NCI-H446 (cell line): ENCODE results near the gene CKLF.
A peak's percentile ranks its signal among the peaks of the same experiment; 100 is the strongest.
"Not testable (repeated sequence)": the region's sequence is repeated elsewhere in the genome, so short reads cannot be mapped to it uniquely, and the experiment has no call there.

Source experiments
- DNase-seq, 2 experiments: peaks; one replicate each; lab custom pipeline; 2025; lab: John Stamatoyannopoulos, UW

The CKLF gene

DNA sequence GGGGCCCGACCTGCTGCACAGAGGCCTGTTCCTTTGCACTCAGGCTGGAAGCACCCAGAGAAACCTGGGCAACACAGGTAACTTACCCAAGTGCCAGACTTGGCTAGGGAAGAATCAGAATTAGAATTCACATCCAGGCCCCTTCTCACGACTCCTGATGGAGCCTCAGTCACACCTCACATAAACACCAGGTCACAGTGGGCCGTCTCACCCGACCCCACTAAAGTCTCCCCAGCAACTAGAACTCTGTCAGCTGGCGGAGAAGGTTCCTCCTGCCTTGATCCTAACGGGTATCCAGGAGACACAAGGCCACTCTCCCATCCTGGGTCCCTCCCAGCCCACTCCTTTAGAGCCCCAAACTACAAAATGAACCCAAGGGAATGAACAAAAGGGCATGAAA lies 8.8 kb upstream of the CKLF start:
- no peak for DNase-seq

DNA sequence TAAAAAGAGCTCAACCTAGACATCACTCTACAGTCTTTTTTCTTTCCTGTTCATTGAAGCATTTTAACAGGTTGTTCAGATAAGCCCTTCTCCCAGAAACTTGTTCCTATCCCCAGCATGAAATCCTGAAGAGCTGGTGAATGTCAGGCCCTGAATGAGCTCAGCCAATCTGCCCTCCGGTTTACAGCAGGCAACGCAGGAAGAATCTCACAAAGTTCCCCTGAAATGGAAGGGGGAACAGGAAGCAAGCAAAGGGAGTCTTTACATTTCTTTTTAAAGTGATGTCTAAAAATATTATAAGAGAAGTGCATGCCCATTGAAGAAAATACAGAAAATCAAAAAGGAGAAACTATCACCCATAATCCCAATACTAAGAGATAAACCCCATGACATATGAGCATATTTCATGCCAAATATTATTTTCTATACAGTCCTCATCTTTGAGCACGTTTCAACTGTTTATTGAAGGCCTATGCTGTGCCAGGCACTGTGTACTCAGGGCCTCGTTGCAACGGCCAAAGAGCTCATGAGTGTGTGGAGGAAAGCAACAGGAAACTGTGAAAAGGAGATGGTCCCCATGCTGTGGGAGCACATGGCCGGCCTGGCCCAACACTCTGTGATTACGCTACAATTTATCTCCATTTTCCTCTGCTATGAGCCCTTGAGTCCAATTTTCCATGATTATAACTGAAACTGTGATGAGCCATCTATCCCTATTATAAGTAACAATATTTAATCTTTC lies 8.2 kb upstream of the CKLF start:
- no peak for DNase-seq

DNA sequence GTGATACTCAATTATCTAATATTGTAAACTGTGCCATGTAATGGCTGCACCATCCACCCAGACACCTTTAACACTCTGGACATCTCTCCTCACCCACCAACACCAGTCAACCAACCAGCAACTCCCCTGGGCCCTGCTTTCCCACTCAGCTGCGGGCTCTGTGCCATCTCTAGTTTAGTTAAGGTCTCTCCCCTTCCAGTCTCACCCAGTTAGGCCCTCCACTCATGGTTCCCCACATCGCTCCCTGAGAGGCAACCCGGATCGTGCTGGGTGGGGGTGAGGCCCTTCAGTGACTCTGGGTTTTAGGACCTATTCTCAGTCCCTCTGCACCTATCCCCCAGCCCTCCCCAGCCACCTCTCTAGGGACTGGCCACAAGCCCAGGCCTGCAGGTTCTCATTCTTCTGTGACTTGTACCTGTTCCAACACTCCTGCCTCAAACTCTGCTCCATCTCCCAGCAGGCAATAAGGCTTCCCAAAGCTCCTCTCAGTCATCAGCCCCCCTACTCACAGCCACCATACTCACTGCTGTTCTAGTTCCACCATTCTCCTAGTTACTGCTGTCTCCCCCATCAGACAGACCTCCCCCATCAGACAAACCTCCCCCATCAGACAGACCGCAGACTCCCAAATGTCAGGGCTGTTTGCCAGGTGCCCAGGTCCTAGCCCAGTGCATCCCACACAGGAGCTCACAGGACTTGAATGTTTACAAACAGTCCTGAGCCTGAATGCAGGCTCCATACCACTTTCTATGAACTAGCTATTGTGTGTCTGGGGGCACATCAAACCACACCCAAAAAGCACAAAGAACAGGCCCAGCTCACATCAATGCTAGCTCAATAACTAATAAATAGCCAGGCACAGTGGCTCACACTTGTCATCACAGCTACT lies 5.0 kb upstream of the CKLF start:
- no peak for DNase-seq

DNA sequence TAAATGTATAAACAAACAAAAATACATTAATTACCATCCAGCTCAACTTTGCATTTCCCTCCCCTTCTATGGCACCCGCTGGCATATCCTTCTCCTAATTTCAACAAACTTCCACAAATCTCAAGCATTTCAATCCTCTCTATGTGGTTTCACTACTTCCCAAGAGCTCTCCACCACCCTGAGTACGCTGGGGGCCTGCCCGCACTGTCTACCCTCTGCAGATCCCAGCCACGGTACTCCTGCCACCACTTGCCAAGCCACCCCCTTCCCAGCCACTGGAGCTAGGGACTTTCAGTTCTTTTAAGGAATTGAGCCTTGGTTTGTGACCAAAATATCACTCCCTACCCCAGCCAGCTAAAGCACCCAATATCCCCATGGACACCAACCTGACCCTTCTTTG lies 4.3 kb upstream of the CKLF start:
- no peak for DNase-seq

DNA sequence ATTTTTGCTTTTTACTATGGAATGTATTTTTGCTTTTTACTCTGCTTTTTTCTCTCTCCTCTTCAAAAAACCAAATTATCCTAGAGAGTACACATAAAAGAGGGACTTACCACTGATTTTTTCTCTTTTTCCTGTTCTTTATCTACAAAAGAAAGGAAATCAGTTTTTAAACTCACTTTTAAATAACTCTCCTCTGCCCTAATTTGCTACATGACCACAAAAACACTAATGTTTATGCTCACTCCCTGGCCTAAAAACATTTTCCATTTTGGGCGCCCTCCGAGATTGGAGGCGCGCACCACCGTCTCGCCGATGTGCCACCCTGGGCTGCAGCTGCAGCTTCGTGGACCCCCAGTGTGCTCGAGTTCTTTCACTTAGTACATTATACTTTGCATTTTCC lies 3.5 kb upstream of the CKLF start:
- DNase-seq: no peak

DNA sequence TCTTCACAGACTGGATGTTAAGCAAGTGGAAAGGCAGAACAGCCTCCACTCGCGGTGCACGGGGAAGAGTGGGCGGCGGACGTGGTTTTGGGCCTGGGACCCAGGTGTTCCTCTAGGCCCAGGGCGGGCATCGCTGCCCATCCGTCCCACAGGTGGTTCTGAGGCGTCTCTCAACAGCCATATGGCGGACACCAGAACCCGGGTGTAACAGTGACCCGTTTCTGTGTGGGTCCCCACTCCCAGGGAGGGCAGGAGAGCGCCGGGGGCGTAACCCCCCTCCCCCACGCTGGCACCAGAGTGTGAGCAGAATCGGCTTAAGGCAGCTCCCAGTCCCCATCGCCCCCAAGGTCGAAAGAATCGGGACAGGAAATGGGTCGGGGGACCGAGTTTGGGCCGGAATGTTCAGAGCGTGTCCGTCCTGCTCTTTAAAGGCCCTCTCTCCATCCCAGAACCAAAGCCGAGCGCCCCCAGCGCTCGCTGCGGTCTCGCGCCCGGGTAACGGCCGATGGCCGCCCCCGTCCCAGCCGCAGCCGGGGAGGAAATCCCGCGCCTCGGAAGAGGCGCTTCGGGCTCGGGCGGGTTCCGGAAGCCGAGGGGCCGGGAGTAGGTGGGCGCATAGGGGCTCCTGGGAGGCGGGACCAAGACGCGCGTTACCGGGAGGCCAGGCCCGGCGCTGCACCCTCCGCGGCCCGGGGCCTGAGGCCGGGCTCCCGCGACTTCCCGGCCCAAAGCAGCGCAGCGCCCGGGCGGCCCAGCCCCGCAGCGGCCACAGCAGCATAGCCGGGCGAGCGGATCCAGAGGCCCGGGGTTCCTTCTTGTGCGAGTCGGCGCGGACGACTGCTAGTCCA lies 2.9 kb upstream of the CKLF start, which contains the start of gene TK2:
TK2 (minus strand) TSS at position 839 of the 848 bp plus-strand sequence; CDS start at position 778, 61 bp downstream.
- DNase-seq: peak in 1 of 2 experiments; percentile 34

DNA sequence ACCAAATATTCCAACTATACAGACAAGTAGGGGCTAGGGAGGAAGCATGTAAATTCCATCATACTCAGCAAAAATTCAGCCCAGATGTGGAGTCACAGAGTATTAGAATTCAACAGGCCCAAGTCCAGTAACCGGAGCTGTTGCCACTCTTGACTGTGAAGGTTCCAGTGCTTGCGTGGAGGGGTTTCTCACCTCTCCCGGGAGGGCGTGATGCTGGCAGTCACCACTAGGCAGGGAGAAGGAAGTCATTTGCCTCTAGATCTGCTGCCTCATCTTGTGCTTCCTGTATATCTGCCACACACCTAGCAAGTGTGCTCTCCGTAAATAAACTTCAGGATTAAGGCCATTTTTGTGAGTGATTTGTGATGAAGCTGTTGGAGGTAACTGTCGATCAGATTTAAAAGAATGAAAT lies 1.0 kb upstream of the CKLF start:
- DNase-seq: peak in 1 of 2 experiments; percentile 13

DNA sequence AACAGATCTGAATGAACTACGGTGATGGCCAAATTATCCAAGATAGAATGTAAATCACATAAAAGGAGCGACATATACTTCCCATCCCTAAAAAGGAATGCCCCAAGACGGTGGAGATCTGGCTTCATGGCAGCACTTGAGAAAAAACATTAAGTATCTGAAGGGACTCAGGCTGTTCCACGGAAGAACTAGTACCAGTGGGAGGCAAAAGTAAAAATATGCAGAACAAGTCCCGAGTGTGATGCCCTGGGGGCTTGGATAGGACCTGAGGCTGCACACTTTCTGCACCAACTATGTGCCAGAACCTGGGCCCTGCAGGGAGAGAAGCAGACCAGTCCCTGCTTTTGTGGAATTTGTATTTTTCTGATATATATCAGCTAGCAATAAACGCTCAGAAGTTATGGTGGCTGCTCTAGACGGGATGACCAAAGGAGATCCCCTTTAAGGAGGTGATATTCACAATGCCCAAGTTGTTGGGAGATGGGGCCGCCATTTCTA lies 539 bp upstream of the CKLF start:
- DNase-seq: no peak

DNA sequence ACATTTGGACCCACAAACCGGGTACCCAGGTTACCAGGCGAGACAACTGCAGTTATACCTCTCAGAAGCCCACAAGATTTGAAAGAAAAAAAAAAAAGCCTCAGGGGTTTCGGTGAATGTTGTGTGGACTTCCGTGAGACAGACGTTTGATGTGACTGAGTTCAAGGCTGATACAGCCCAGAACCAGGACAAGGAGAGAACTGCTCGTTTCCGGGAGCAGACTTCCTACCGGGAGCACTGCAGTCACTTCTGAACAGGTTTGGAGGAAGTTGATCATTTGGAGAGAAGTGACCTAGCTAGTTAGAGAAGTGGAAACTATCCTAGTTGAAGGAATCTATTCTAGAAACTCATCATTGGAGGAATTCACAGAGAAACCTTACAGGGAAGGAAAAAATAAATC lies 847 bp downstream of the CKLF start:
- DNase-seq: no peak

DNA sequence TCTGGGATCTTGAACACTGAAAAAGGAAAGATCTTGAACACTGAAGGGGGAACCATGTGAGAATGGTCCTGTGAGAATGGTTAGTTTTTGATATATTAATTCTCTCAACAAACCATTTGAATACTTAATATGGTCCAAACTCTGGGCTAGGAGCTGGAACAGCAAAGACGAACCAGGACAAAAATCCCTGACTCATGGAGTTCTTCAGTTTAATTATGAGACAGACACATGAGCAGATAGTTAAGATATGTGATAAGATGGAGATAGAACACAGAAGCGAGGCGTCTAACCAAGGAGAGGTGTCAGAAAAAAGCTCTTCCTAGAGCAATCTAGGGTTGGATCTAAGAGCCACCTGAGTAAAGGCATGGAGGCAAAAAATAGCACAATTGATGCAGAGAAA lies 1.6 kb downstream of the CKLF start:
- DNase-seq: no peak

DNA sequence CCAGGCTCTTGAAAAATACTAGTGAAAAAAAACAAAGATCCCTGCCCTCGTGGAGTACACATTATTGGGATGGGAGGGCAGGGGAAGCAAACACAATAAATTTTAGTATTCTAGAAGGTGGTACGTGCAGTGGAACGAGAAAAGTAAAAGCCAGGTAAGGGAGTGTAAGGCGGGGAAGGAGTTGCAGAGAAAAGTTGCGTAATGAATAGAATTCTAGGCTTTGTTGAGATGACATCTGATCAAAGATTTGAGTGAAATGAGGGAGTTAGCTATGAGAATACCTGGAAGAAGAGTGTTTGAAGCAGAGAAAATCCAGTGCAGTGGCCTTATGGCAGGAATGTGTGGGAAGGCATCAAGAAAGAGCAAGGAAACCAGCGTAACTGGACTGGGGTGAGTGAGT lies 2.1 kb downstream of the CKLF start:
- DNase-seq: no peak

DNA sequence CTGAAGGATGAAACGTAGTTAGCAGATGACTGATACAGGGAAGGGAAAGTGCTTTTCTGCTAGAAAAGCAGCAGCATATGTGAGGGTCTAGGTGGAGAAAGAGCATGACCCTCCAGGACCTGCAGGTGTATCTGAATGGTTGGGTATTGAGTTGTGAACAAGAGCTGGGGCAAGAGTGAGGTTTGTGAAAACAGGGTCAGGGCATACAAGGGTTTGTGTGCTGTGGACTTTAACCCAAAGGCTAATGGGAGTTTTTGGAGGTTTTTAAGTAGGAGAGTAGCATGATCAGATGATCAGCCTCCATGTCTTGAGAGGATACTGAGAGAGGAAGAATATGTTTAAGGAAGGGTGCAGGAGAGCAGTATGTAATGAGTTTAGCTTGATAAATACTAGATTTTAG lies 7.7 kb downstream of the CKLF start:
- no peak for DNase-seq

DNA sequence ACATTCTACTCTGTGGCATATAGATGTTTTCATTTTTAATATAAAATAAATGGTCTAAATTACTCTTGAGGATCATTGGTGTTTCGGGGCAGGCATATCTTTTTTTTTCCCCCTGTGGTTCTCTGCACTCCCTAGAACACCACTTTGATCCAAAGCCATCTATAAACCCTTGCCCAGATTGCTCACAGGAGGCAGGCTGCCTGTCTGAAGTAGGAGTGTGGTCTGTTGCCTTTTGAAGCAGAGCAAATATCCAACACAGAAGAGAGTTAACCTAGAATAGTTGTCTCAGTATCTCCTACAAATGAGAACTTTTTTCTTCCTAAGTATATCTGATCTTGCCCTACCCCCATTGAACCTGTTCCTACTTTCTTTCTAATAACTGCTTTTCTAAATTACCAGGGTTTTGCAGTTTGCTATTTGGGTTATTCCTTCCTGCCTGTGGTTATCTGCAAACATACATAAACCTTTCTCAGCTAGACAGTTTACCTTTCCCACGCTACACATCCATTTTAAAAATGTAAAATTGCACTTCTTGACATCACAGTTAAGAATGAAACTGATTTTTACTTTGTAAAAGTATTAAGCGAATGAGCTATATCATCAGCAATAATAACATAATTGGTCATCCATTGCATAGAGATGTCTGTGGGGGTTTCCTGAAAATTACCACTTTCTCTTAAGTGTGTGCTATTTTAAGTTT lies 9.2 kb downstream of the CKLF start:
- DNase-seq: no peak

DNA sequence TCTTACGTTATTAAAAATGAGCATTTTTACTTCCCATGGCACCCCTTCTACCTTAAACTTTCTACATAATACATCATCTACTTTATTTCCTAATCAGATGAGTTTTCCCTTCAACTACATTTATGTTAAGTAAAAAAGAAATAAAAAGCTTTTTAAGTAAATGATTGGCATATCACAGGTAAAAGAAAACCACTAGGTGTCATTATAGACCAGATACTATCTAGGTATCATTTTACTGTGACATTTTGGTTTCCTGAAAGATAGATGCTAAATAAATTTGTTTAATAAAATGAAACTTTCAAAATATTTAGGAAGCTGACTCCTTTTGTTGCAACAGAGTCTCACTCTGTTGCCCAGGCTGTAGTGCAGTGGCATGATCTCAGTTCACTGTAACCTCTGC lies 10.0 kb downstream of the CKLF start:
- no peak for DNase-seq

DNA sequence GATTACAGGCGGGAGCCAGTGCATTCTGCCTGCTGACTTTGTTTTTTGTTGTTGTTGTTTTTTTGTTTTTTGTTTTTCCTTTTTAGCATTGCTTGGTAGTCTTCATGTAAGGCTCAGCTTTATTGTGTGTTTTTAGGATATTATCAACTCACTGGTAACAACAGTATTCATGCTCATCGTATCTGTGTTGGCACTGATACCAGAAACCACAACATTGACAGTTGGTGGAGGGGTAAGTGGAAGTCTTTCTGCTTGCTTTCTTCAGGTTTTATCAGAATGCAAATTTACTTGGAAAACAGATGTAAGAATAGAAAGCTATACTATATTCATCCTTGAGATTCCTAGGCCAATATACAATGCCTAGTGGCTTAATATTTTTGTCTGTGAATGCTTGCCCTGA lies 10.6 kb downstream of the CKLF start:
- no peak for DNase-seq

DNA sequence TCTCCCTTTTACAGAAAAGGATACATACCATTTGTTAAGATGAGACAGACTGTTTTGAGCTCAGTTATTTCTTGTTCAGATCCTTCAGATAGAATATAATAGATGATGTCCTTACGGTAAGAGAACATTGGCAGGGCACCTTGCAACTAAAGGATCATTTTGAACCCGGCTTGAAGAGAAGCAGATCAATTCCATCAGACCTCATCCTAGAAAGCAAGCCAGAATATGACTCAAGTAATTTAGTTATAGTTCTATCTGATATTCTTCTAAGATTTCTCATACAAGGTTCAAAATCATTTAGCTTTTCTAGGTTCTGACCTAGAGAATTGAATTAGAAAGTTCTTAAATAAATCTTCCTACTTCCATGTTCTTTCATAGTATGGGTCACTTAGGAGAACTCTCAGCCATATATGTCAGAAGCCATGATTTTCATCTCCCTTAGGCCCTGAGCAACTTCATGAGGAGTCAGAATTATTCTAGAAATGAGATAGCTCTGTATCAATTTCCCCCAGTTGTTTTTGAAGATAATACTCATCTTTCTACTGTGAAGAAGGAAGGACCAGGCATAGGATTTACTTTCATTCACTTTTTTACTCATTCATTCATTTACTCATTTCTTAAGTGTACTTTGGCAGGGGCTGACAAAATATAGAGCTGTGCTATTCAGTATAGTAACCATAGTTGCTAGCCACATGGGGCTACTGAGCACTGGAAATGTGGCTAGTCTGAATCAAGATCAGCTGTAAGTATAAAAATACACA lies 11.4 kb downstream of the CKLF start:
- no peak for DNase-seq

DNA sequence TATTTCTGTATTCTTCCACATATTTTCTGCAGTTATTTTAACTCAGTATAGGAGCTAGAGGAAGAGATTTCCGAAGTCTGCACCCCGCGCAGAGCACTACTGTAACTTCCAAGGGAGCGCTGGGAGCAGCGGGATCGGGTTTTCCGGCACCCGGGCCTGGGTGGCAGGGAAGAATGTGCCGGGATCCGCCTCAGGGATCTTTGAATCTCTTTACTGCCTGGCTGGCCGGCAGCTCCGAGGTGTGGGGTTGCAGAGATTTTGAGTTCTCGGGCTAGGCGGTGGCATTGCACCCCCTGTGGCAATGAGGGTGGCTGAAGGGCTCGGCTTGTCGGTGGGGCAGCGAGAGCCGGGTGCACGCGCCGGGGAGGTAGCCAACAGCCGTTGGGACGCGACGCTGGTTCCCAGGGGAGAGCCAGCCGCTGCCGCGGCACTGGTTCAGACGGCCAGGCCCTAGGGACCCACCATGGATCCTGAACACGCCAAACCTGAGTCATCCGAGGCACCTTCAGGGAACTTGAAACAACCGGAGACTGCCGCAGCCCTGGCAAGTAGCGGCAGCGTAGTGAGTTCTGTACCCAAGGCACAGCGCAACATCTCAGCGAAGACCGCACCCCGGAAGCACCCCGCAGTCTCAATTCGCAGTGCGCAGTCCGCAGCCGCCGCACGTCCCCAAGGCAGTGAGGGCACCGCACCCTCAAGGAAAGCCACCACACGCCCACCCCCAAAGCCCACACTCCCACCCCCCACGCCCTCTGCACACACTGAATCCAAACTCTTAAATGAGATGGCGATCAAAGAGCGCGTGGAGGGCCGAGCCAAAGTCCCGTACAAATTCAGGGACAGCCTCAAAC lies 13.9 kb downstream of the CKLF start, which contains the start of gene CMTM1:
CMTM1 (plus strand) TSS at position 389 of the 851 bp plus-strand sequence; CDS start at position 464, 75 bp downstream.
- DNase-seq: no peak

DNA sequence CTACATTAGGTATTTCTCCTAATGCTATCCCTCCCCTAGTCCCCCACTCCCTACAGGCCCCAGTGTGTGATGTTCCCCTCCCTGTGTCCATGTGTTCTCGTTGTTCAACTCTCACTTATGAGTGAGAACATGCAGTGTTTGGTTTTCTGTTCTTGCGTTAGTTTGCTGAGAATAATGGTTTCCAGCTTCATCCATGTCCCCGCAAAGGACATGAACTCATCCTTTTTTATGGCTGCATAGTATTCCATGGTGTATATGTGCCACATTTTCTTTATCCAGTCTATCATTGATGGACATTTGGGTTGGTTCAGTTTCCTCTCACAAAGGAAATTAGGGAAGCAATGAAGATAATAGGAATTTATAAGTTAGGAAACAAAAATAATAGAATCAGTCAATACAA lies 14.9 kb downstream of the CKLF start:
- DNase-seq: not testable (repeated sequence)

DNA sequence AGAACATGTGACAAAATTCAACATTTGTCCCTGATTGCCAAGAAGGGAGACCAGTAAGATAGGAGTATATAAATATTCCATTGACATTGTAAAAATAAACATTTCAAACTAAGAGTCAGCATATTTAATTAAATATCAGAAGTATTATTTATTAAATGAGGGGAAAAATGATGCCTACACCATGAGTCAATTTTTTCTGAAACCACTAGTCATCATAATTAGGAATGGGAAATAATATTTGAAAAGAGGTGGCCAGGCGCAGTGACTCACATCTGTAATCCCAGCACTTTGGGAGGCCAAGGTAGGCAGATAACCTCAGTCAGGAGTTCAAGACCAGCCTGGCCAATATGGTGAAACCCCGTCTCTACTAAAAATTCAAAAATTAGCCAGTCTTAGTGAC lies 16.0 kb downstream of the CKLF start:
- DNase-seq: no peak

DNA sequence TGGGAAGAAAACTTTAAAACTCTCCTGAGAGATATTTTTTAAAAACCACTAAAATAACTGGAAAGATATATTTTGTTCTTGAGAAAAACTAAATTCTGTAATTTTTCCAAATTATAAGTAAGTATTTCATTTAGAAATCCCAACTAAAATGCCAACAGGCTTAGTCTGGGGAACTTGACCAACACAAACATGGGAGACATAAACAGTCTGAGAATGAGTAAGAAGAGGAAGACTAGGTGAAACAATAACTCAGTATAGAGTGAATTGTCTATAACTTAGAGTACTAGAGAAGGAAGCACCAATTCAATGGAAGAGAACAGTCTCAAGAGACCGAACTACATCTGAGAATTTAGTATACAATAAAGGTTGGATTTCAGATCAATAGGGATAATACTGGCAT lies 16.8 kb downstream of the CKLF start:
- DNase-seq: no peak
